ENCODE measurements around the gene OLAH.

- TF ChIP-seq EZH2 (optimal IDR thresholded peaks at IDR 0.05; ENCODE audit: low read depth, low read length) (no peak), EZH2phosphoT487 (IDR thresholded peaks at IDR 0.05; ENCODE audit: low read length) (no peak)
- TF ChIP-seq, protein P1, sequence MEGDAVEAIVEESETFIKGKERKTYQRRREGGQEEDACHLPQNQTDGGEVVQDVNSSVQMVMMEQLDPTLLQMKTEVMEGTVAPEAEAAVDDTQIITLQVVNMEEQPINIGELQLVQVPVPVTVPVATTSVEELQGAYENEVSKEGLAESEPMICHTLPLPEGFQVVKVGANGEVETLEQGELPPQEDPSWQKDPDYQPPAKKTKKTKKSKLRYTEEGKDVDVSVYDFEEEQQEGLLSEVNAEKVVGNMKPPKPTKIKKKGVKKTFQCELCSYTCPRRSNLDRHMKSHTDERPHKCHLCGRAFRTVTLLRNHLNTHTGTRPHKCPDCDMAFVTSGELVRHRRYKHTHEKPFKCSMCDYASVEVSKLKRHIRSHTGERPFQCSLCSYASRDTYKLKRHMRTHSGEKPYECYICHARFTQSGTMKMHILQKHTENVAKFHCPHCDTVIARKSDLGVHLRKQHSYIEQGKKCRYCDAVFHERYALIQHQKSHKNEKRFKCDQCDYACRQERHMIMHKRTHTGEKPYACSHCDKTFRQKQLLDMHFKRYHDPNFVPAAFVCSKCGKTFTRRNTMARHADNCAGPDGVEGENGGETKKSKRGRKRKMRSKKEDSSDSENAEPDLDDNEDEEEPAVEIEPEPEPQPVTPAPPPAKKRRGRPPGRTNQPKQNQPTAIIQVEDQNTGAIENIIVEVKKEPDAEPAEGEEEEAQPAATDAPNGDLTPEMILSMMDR (IDR thresholded peaks at IDR 0.05; ENCODE audit: low read length), result no peak
Measured at GRCh38 chr10:15075421-15075820, 31.7 kb downstream of the OLAH start.
